CD8-positive, alpha-beta memory T cell (primary cell): ENCODE results near the gene ZSWIM9. TPM values are rescaled to one million over a fixed set of nuclear protein-coding genes. Genes with fewer than 3 reads are reported as not detected.
A peak's percentile ranks its signal among the peaks of the same experiment; 100 is the strongest.

Experiments used
- CTCF ChIA-PET: fragments of 350-600 bp; sonication (Branson Sonifier 250); formaldehyde crosslinking; loops from one replicate; lab custom pipeline; 2021; ENCODE audit warnings: antibody characterized with exemption; lab: Charles Lee
- POLR2A ChIA-PET: fragments of 350-600 bp; sonication (Branson Sonifier 250); formaldehyde crosslinking; loops from one replicate; lab custom pipeline; 2021; ENCODE audit warnings: antibody characterized with exemption; lab: Charles Lee
- DNase-seq, 5 donors: peaks; one replicate each; pipeline versions ENCODE4 v3.0.0 to v3.0.0-alpha.2; 2020 to 2022; ENCODE audit warnings: mixed read lengths in 1 of 5
- H3K27ac ChIP-seq: one replicate; pipeline ENCODE4 v1.7.0; 2013; ENCODE audit warnings: low read depth, mild to moderate bottlenecking, low read length, moderate library complexity
- H3K27me3 ChIP-seq: 2 replicates; pipeline ENCODE4 v1.7.0; 2013; ENCODE audit warnings: low read length, mild to moderate bottlenecking; ENCODE audit not compliant: insufficient read depth, poor library complexity, severe bottlenecking
- H3K36me3 ChIP-seq: 2 replicates; pipeline ENCODE4 v1.7.0; 2013; ENCODE audit warnings: mild to moderate bottlenecking, low read length, moderate library complexity; ENCODE audit not compliant: insufficient read depth
- H3K4me1 ChIP-seq: 2 replicates; pipeline ENCODE4 v1.7.0; 2013; ENCODE audit warnings: mild to moderate bottlenecking, low read length, moderate library complexity; ENCODE audit not compliant: insufficient read depth
- H3K4me3 ChIP-seq: 2 replicates; pipeline ENCODE4 v1.7.0; 2013; ENCODE audit warnings: mild to moderate bottlenecking, low read length
- H3K9me3 ChIP-seq: 2 replicates; pipeline ENCODE4 v1.7.0; 2013; ENCODE audit warnings: mild to moderate bottlenecking, low read length
- H3K27ac Mint-ChIP-seq, 8 donors: one replicate each; pipeline ENCODE4 v1.8.0; 2020 to 2021; ENCODE audit warnings: mixed read lengths in 8 of 8, mild to moderate bottlenecking in 6 of 8, inconsistent platforms in 3 of 8, moderate library complexity in 3 of 8
- H3K27me3 Mint-ChIP-seq, 2 donors: one replicate each; pipeline ENCODE4 v1.8.0; 2020 to 2021; ENCODE audit warnings: mixed read lengths in 2 of 2, mild to moderate bottlenecking in 1 of 2, moderate library complexity in 1 of 2
- H3K36me3 Mint-ChIP-seq, 3 donors: one replicate each; pipeline ENCODE4 v1.8.0; 2020 to 2021; ENCODE audit warnings: mixed read lengths in 3 of 3, inconsistent platforms in 1 of 3, mild to moderate bottlenecking in 1 of 3
- H3K4me1 Mint-ChIP-seq, 3 donors: one replicate each; pipeline ENCODE4 v1.8.0; 2020 to 2021; ENCODE audit warnings: mixed read lengths in 3 of 3, inconsistent platforms in 1 of 3, mild to moderate bottlenecking in 1 of 3
- H3K4me3 Mint-ChIP-seq, 7 donors: one replicate each; pipeline ENCODE4 v1.8.0; 2020 to 2021; ENCODE audit warnings: mixed read lengths in 7 of 7, mild to moderate bottlenecking in 6 of 7, moderate library complexity in 4 of 7, inconsistent platforms in 2 of 7
- H3K9me3 Mint-ChIP-seq, 5 donors: one replicate each; pipeline ENCODE4 v1.8.0; 2020 to 2022; ENCODE audit warnings: mixed read lengths in 5 of 5, mild to moderate bottlenecking in 3 of 5, moderate library complexity in 2 of 5, inconsistent platforms in 1 of 5
- polyA plus RNA-seq: library from polyadenylated mRNA; unstranded; fragments of 300-500 nt; fragmentation: Illumina TruSeq; gene quantifications from one replicate; pipeline ENCODE4 v1.2.3, GENCODE V29; 2021
- total RNA-seq, 2 experiments: library from RNA; stranded (reverse); gene quantifications; one replicate each; pipeline ENCODE4 v1.2.3, GENCODE V29; 2021

Gene ZSWIM9
- total and polyA plus RNA-seq, 3 experiments from 2014 or later: 1.9 to 7.4 (median 6.4) TPM

- H3K4me1 Mint-ChIP-seq: peaks cover 0 to 23% (median 15%) of the 10 kb centered on the region in 3 donors
- Histone ChIP-seq H3K4me3 (no peak overlapping the region), H3K9me3 (no peaks in the 10 kb centered on the region), H3K4me1 (no peaks in the 10 kb centered on the region), H3K27me3 (no peaks in the 10 kb centered on the region), H3K27ac (no peak overlapping the region), H3K36me3 (peaks cover 3% of the 10 kb centered on the region)
- peaks cover 2 to 19% (median 4%) of the 10 kb centered on the region in 3 donors for H3K36me3 Mint-ChIP-seq
- no peak for DNase-seq
- H3K27ac Mint-ChIP-seq: peak overlapping the region in 1 of 8 donors; percentile 4
- POLR2A ChIA-PET: interaction anchor here (1.7 kb wide), 1 partner anchor 13 kb away, joined by 7 read pairs; no protein-coding TSS in a partner anchor
- H3K9me3 Mint-ChIP-seq: no peaks in the 10 kb centered on the region
- H3K27me3 Mint-ChIP-seq: no peaks in the 10 kb centered on the region
- no peak overlapping the region for H3K4me3 Mint-ChIP-seq
- CTCF ChIA-PET: interaction anchor here (1.0 to 1.6 kb wide), 4 partner anchors 13 to 28 kb away, joined by 3 to 6 read pairs (median 4); no protein-coding TSS in a partner anchor
Measured at GRCh38 chr19:48190885-48191284, 20.4 kb downstream of the ZSWIM9 start.

- Mint-ChIP-seq H3K27ac (no peak overlapping the region), H3K9me3 (no peaks in the 10 kb centered on the region), H3K27me3 (peaks cover 0 to 3% of the 10 kb centered on the region in 2 donors), H3K4me3 (no peak overlapping the region), H3K4me1 (peaks cover 2 to 23% (median 15%) of the 10 kb centered on the region in 3 donors), H3K36me3 (peaks cover 2 to 18% (median 3%) of the 10 kb centered on the region in 3 donors)
- DNase-seq: no peak
- no peaks in the 10 kb centered on the region for H3K9me3 ChIP-seq
- CTCF ChIA-PET: no interaction called here
- POLR2A ChIA-PET: no interaction called here
- H3K36me3 ChIP-seq: peaks cover 3% of the 10 kb centered on the region
- H3K27me3 ChIP-seq: no peaks in the 10 kb centered on the region
- no peak overlapping the region for H3K27ac ChIP-seq
- H3K4me3 ChIP-seq: no peak overlapping the region
- H3K4me1 ChIP-seq: no peaks in the 10 kb centered on the region
Measured at GRCh38 chr19:48192750-48193149, 22.3 kb downstream of the ZSWIM9 start.

GRCh38 chr19:48194041-48194843, 23.8 kb downstream of the ZSWIM9 start:
- Mint-ChIP-seq H3K36me3 (peaks cover 0 to 12% (median 0%) of the 10 kb centered on the region in 3 donors), H3K27ac (peak overlapping the region in 1 of 8 donors; percentile 42), H3K4me1 (peaks cover 2 to 23% (median 15%) of the 10 kb centered on the region in 3 donors), H3K9me3 (no peaks in the 10 kb centered on the region), H3K27me3 (peaks cover 0 to 3% of the 10 kb centered on the region in 2 donors), H3K4me3 (no peak overlapping the region)
- Histone ChIP-seq H3K36me3 (peaks cover 3% of the 10 kb centered on the region), H3K27me3 (no peaks in the 10 kb centered on the region), H3K9me3 (no peaks in the 10 kb centered on the region), H3K27ac (no peak overlapping the region), H3K4me3 (no peak overlapping the region), H3K4me1 (no peaks in the 10 kb centered on the region)
- ChIA-PET POLR2A (no interaction called here), CTCF (interaction anchor here (0.6 to 1.7 kb wide), 4 partner anchors 9 to 356 kb away, joined by 3 to 13 read pairs (median 3); no protein-coding TSS in a partner anchor)
- peak in 1 of 5 donors; percentile 52 for DNase-seq

- Histone ChIP-seq H3K4me3 (no peak overlapping the region), H3K36me3 (peaks cover 3% of the 10 kb centered on the region), H3K27ac (no peak overlapping the region), H3K4me1 (no peaks in the 10 kb centered on the region), H3K27me3 (no peaks in the 10 kb centered on the region), H3K9me3 (no peaks in the 10 kb centered on the region)
- Mint-ChIP-seq H3K27ac (no peak overlapping the region), H3K9me3 (no peaks in the 10 kb centered on the region), H3K4me1 (peaks cover 4 to 26% (median 15%) of the 10 kb centered on the region in 3 donors), H3K36me3 (peaks cover 0 to 11% (median 3%) of the 10 kb centered on the region in 3 donors), H3K4me3 (no peak overlapping the region), H3K27me3 (peaks cover 0 to 3% of the 10 kb centered on the region in 2 donors)
- ChIA-PET POLR2A (no interaction called here), CTCF (interaction anchor here (0.6 to 1.7 kb wide), 3 partner anchors 9 to 355 kb away, joined by 3 to 13 read pairs (median 3); no protein-coding TSS in a partner anchor)
- peak in 1 of 5 donors; percentile 24 for DNase-seq
Measured at GRCh38 chr19:48194844-48195830, 24.7 kb downstream of the ZSWIM9 start.

GRCh38 chr19:48196321-48196763, 25.9 kb downstream of the ZSWIM9 start:
- Mint-ChIP-seq H3K27ac (no peak overlapping the region), H3K4me1 (peaks cover 4 to 18% (median 11%) of the 10 kb centered on the region in 3 donors), H3K36me3 (peaks cover 0 to 8% (median 3%) of the 10 kb centered on the region in 3 donors), H3K4me3 (no peak overlapping the region), H3K9me3 (no peaks in the 10 kb centered on the region), H3K27me3 (peaks cover 0 to 3% of the 10 kb centered on the region in 2 donors)
- ChIA-PET CTCF (no interaction called here), POLR2A (no interaction called here)
- no peak overlapping the region for H3K27ac ChIP-seq
- no peaks in the 10 kb centered on the region for H3K27me3 ChIP-seq
- H3K4me1 ChIP-seq: no peaks in the 10 kb centered on the region
- H3K36me3 ChIP-seq: peaks cover 3% of the 10 kb centered on the region
- no peak overlapping the region for H3K4me3 ChIP-seq
- no peaks in the 10 kb centered on the region for H3K9me3 ChIP-seq
- no peak for DNase-seq

GRCh38 chr19:48196933-48197665, 26.6 kb downstream of the ZSWIM9 start:
- H3K27me3 Mint-ChIP-seq: peaks cover 0 to 3% of the 10 kb centered on the region in 2 donors
- no peaks in the 10 kb centered on the region for H3K9me3 Mint-ChIP-seq

More at GRCh38 chr19:48196933-48197665, 26.6 kb downstream of the ZSWIM9 start:
- no peak overlapping the region for H3K4me3 Mint-ChIP-seq
- Histone ChIP-seq H3K4me3 (no peak overlapping the region), H3K9me3 (no peaks in the 10 kb centered on the region), H3K4me1 (no peaks in the 10 kb centered on the region), H3K27ac (no peak overlapping the region), H3K27me3 (no peaks in the 10 kb centered on the region), H3K36me3 (peaks cover 3% of the 10 kb centered on the region)
- POLR2A ChIA-PET: no interaction called here
- CTCF ChIA-PET: no interaction called here
- H3K36me3 Mint-ChIP-seq: peaks cover 0 to 4% (median 3%) of the 10 kb centered on the region in 3 donors
- no peak for DNase-seq
- H3K4me1 Mint-ChIP-seq: peaks cover 8 to 18% (median 15%) of the 10 kb centered on the region in 3 donors
- H3K27ac Mint-ChIP-seq: peak overlapping the region in 1 of 8 donors; percentile 37
